ENCODE results near the gene KRT24.
"Not testable (repeated sequence)": the region's sequence is repeated elsewhere in the genome, so short reads cannot be mapped to it uniquely, and the experiment has no call there.

The KRT24 gene

GRCh38 chr17:40703652-40704051 lies at the start of gene KRT24:
Gene KRT24 (minus strand): TSS chr17:40703752. CDS start chr17:40703693, 59 bp downstream.
- no peak for DNase-seq

GRCh38 chr17:40751065-40751464 lies 47.5 kb upstream of the KRT24 start:
- DNase-seq, result no peak

- DNase-seq, result no peak
Observed at GRCh38 chr17:40750391-40750790, 46.8 kb upstream of the KRT24 start.

GRCh38 chr17:40748666-40749065 lies 45.1 kb upstream of the KRT24 start:
- not testable (repeated sequence) for DNase-seq

- no peak for DNase-seq
Observed at GRCh38 chr17:40738553-40738952, 35.0 kb upstream of the KRT24 start.

- no peak for DNase-seq
Observed at GRCh38 chr17:40735016-40735415, 31.5 kb upstream of the KRT24 start.

GRCh38 chr17:40734018-40734417 lies 30.5 kb upstream of the KRT24 start:
- no peak for DNase-seq

- DNase-seq, result no peak
Observed at GRCh38 chr17:40730970-40731369, 27.4 kb upstream of the KRT24 start.

GRCh38 chr17:40727447-40728231 lies 24.1 kb upstream of the KRT24 start:
- DNase-seq, result no peak

GRCh38 chr17:40726919-40727318 lies 23.4 kb upstream of the KRT24 start:
- DNase-seq, result peak in 1 of 2 experiments; percentile 5

GRCh38 chr17:40724656-40725055 lies 21.1 kb upstream of the KRT24 start:
- no peak for DNase-seq

GRCh38 chr17:40722241-40722640 lies 18.7 kb upstream of the KRT24 start:
- DNase-seq, result no peak

- no peak for DNase-seq
Observed at GRCh38 chr17:40720899-40721298, 17.3 kb upstream of the KRT24 start.

- DNase-seq, result no peak
Observed at GRCh38 chr17:40718930-40719329, 15.4 kb upstream of the KRT24 start.

- DNase-seq, result no peak
Observed at GRCh38 chr17:40717776-40718175, 14.2 kb upstream of the KRT24 start.

- DNase-seq, result no peak
Observed at GRCh38 chr17:40714473-40714872, 10.9 kb upstream of the KRT24 start.

- no peak for DNase-seq
Observed at GRCh38 chr17:40707745-40708144, 4.2 kb upstream of the KRT24 start.

GRCh38 chr17:40705584-40705983 lies 2.0 kb upstream of the KRT24 start:
- DNase-seq, result peak in 1 of 2 experiments; percentile 10

GRCh38 chr17:40702271-40702670 lies 1.3 kb downstream of the KRT24 start:
- DNase-seq, result no peak

GRCh38 chr17:40699853-40700252 lies 3.7 kb downstream of the KRT24 start:
- DNase-seq, result no peak

GRCh38 chr17:40699371-40699770 lies 4.2 kb downstream of the KRT24 start:
- DNase-seq, result no peak

GRCh38 chr17:40697297-40697696 lies 6.3 kb downstream of the KRT24 start:
- no peak for DNase-seq

- DNase-seq, result no peak
Observed at GRCh38 chr17:40696651-40697072, 6.9 kb downstream of the KRT24 start.

GRCh38 chr17:40695874-40696472 lies 7.6 kb downstream of the KRT24 start:
- no peak for DNase-seq

- no peak for DNase-seq
Observed at GRCh38 chr17:40694584-40694983, 9.0 kb downstream of the KRT24 start.
